ENCODE measurements around the gene LRCH2. TPM values are rescaled to one million over a fixed set of nuclear protein-coding genes. Genes with fewer than 3 reads are reported as not detected.

The LRCH2 gene
- total and polyA plus RNA-seq, 8 donors: 0.58 to 21.8 (median 3.0) TPM

- 57 to 87% (median 62%) methylated on average over 4 to 5 of the region's 5 CpGs for WGBS, 5 donors
- H3K9me3 ChIP-seq: peaks cover 0 to 8% (median 4%) of the 10 kb centered on the region in 4 donors
Measured at GRCh38 chrX:115138040-115138439, 95.9 kb downstream of the LRCH2 start.

DNA sequence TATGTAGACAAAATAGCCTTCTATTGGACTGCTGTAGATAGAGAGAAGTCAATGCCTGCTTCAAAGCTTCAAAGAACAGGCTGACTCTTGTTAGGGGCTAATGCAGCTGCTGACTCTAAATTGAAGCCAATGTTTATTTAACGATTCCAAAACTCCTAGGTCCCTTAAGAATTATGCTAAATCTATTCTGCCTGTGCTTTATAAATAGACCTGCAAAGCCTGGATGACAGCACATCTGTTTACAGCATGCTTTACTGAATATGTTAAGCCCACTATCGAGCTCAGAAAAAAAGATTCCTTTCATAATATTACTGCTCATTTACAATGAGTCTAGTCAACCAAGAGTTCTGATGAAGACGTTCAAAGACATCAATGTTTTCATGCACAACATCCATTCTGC lies 99.5 kb downstream of the LRCH2 start:
- TF ChIP-seq, protein P1, sequence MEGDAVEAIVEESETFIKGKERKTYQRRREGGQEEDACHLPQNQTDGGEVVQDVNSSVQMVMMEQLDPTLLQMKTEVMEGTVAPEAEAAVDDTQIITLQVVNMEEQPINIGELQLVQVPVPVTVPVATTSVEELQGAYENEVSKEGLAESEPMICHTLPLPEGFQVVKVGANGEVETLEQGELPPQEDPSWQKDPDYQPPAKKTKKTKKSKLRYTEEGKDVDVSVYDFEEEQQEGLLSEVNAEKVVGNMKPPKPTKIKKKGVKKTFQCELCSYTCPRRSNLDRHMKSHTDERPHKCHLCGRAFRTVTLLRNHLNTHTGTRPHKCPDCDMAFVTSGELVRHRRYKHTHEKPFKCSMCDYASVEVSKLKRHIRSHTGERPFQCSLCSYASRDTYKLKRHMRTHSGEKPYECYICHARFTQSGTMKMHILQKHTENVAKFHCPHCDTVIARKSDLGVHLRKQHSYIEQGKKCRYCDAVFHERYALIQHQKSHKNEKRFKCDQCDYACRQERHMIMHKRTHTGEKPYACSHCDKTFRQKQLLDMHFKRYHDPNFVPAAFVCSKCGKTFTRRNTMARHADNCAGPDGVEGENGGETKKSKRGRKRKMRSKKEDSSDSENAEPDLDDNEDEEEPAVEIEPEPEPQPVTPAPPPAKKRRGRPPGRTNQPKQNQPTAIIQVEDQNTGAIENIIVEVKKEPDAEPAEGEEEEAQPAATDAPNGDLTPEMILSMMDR (IDR thresholded peaks at IDR 0.05): no peak
- TF ChIP-seq POLR2AphosphoS5 (IDR thresholded peaks at IDR 0.05) (no peak), EP300 (IDR thresholded peaks at IDR 0.05) (no peak), POLR2A (IDR thresholded peaks at IDR 0.05) (no peak)
- no peaks in the 10 kb centered on the region for H3K27me3 ChIP-seq
- no peak overlapping the region for H3K4me3 ChIP-seq
- H3K36me3 ChIP-seq: no peaks in the 10 kb centered on the region
- intact Hi-C loops (cut with DNase I; ENCODE audit: low total_unique reads): no loop called here
- peak in 1 of 2 donors; percentile 22 for DNase-seq
- H3K9me3 ChIP-seq: no peaks in the 10 kb centered on the region
- H3K4me1 ChIP-seq: no peaks in the 10 kb centered on the region
- 46 to 83% (median 65%) methylated on average over 3 of the region's 3 CpGs for WGBS, 5 donors
- H3K27ac ChIP-seq: no peak overlapping the region

More at GRCh38 chrX:115138040-115138439, 95.9 kb downstream of the LRCH2 start:
- H3K27me3 ChIP-seq: peaks cover 0 to 3% (median 0%) of the 10 kb centered on the region in 3 donors
- H3K4me1 ChIP-seq: no peaks in the 10 kb centered on the region
- no peak overlapping the region for H3K4me3 ChIP-seq
- DNase-seq: no peak
- H3K36me3 ChIP-seq: peaks cover 0 to 9% (median 3%) of the 10 kb centered on the region in 4 donors
- intact Hi-C loops (cut with DNase I; ENCODE audit: low total_unique reads): no loop called here
- H3K27ac ChIP-seq: no peak overlapping the region
- TF ChIP-seq, protein P1 (IDR thresholded peaks at IDR 0.05): no peak
- TF ChIP-seq POLR2AphosphoS5 (IDR thresholded peaks at IDR 0.05): no peak
- no peak for TF ChIP-seq EP300 (IDR thresholded peaks at IDR 0.05)
- TF ChIP-seq POLR2A (IDR thresholded peaks at IDR 0.05): no peak

- no peak for DNase-seq
- no peak for TF ChIP-seq EP300 (IDR thresholded peaks at IDR 0.05)
- no peak for TF ChIP-seq POLR2AphosphoS5 (IDR thresholded peaks at IDR 0.05)
- TF ChIP-seq, protein P1 (IDR thresholded peaks at IDR 0.05): no peak
- TF ChIP-seq POLR2A (IDR thresholded peaks at IDR 0.05): no peak
- Histone ChIP-seq H3K9me3 (peaks cover 0 to 4% (median 0%) of the 10 kb centered on the region in 4 donors), H3K27me3 (no peaks in the 10 kb centered on the region), H3K4me1 (no peaks in the 10 kb centered on the region), H3K4me3 (no peak overlapping the region), H3K36me3 (peaks cover 0 to 5% (median 0%) of the 10 kb centered on the region in 4 donors), H3K27ac (no peak overlapping the region)
- intact Hi-C loops (cut with DNase I; ENCODE audit: low total_unique reads): no loop called here
Measured at GRCh38 chrX:115112411-115112810, 121.5 kb downstream of the LRCH2 start.

- no peak for TF ChIP-seq EP300 (IDR thresholded peaks at IDR 0.05)
- no peak for TF ChIP-seq POLR2AphosphoS5 (IDR thresholded peaks at IDR 0.05)
- no peak for TF ChIP-seq POLR2A (IDR thresholded peaks at IDR 0.05)
- TF ChIP-seq, protein P1 (IDR thresholded peaks at IDR 0.05): no peak
- no peak for DNase-seq
- Histone ChIP-seq H3K4me1 (no peaks in the 10 kb centered on the region), H3K36me3 (peaks cover 0 to 11% (median 4%) of the 10 kb centered on the region in 4 donors), H3K9me3 (peaks cover 0 to 14% (median 5%) of the 10 kb centered on the region in 4 donors), H3K27me3 (no peaks in the 10 kb centered on the region), H3K27ac (no peak overlapping the region), H3K4me3 (no peak overlapping the region)
- 82 to 98% (median 89%) methylated on average over 4 of the region's 4 CpGs; no CpG with 5 or more reads in 1 of the 5 donors for WGBS, 5 donors
- intact Hi-C loops (cut with DNase I; ENCODE audit: low total_unique reads): no loop called here
Measured at GRCh38 chrX:115098897-115099296, 135.0 kb downstream of the LRCH2 start.

Measured in stomach (tissue), 9 donors.